NCI-H2081 (cell line): ENCODE results near the gene CNTN5.
A peak's percentile ranks its signal among the peaks of the same experiment; 100 is the strongest.
"Not testable (repeated sequence)": the region's sequence is repeated elsewhere in the genome, so short reads cannot be mapped to it uniquely, and the experiment has no call there.

Source experiments
- DNase-seq, 2 experiments: peaks; one replicate each; lab custom pipeline; 2025; lab: John Stamatoyannopoulos, UW

The CNTN5 gene

GRCh38 chr11:99766811-99767210 lies 746.1 kb downstream of the CNTN5 start:
- no peak for DNase-seq

GRCh38 chr11:99773646-99774045 lies 752.9 kb downstream of the CNTN5 start:
- no peak for DNase-seq

- DNase-seq: no peak
Observed at GRCh38 chr11:99781074-99781473, 760.3 kb downstream of the CNTN5 start.

GRCh38 chr11:99791354-99791753 lies 770.6 kb downstream of the CNTN5 start:
- DNase-seq: no peak

- DNase-seq: no peak
Observed at GRCh38 chr11:99795999-99796398, 775.2 kb downstream of the CNTN5 start.

- DNase-seq: no peak
Observed at GRCh38 chr11:99803501-99803900, 782.8 kb downstream of the CNTN5 start.

- DNase-seq: no peak
Observed at GRCh38 chr11:99812516-99812915, 791.8 kb downstream of the CNTN5 start.

GRCh38 chr11:99814021-99814420 lies 793.3 kb downstream of the CNTN5 start:
- DNase-seq: no peak

- no peak for DNase-seq
Observed at GRCh38 chr11:99814738-99815137, 794.0 kb downstream of the CNTN5 start.

GRCh38 chr11:99818991-99819390 lies 798.2 kb downstream of the CNTN5 start:
- no peak for DNase-seq

- peak in 1 of 2 experiments; percentile 19 for DNase-seq
Observed at GRCh38 chr11:99822846-99823565, 802.3 kb downstream of the CNTN5 start.

GRCh38 chr11:99836739-99837138 lies 816.0 kb downstream of the CNTN5 start:
- not testable (repeated sequence) for DNase-seq

- no peak for DNase-seq
Observed at GRCh38 chr11:99841885-99842284, 821.1 kb downstream of the CNTN5 start.

GRCh38 chr11:99865951-99866350 lies 845.2 kb downstream of the CNTN5 start:
- DNase-seq: no peak

- no peak for DNase-seq
Observed at GRCh38 chr11:99881610-99882009, 860.9 kb downstream of the CNTN5 start.

- DNase-seq: no peak
Observed at GRCh38 chr11:99884750-99885149, 864.0 kb downstream of the CNTN5 start.

- no peak for DNase-seq
Observed at GRCh38 chr11:99887481-99887880, 866.7 kb downstream of the CNTN5 start.

GRCh38 chr11:99893811-99894210 lies 873.1 kb downstream of the CNTN5 start:
- DNase-seq: peak; percentile 30 to 86

GRCh38 chr11:99901175-99901574 lies 880.4 kb downstream of the CNTN5 start:
- DNase-seq: no peak

- peak in 1 of 2 experiments; percentile 5 for DNase-seq
Observed at GRCh38 chr11:99911116-99911515, 890.4 kb downstream of the CNTN5 start.

GRCh38 chr11:99916078-99916477 lies 895.3 kb downstream of the CNTN5 start:
- DNase-seq: no peak

GRCh38 chr11:99918761-99919160 lies 898.0 kb downstream of the CNTN5 start:
- no peak for DNase-seq

GRCh38 chr11:99920956-99921355 lies 900.2 kb downstream of the CNTN5 start:
- DNase-seq: no peak

- DNase-seq: no peak
Observed at GRCh38 chr11:99925968-99926367, 905.2 kb downstream of the CNTN5 start.
